OCI-LY3 (cell line): Measurements from ENCODE around the gene MRPS16.

ENCODE experiments used
- H2AFZ ChIP-seq: fragments of 200-600, 300-600 bp; shearing (Covaris generic); 2 replicates; pipeline ENCODE4 v1.6.0; 2014; ENCODE audit warnings: antibody characterized with exemption, low read depth, low read length
- H3K27ac ChIP-seq: fragments of 200-600, 300-600 bp; sonication (generic); 2 replicates; pipeline ENCODE4 v1.5.1; 2014; ENCODE audit warnings: mild to moderate bottlenecking, low read length, moderate library complexity, mixed read lengths
- H3K27me3 ChIP-seq: fragments of 200-600, 300-600 bp; sonication (generic); 2 replicates; pipeline ENCODE4 v1.6.1; 2014; ENCODE audit warnings: low read depth, low read length, mixed read lengths
- H3K36me3 ChIP-seq: fragments of 200-600, 300-600 bp; sonication (generic); replicated peaks from 2 replicates; pipeline ENCODE3; 2014; ENCODE audit warnings: low read depth, low read length, mixed read lengths
- H3K4me1 ChIP-seq: fragments of 300-600, 200-600 bp; sonication (generic); 2 replicates; pipeline ENCODE4 v1.6.1; 2014; ENCODE audit warnings: low read length, mixed read lengths
- H3K4me2 ChIP-seq: fragments of 200-600, 300-600 bp; sonication (generic); 2 replicates; pipeline ENCODE4 v1.6.1; 2014; ENCODE audit warnings: low read length, mixed read lengths
- H3K4me3 ChIP-seq: fragments of 300-600, 200-600 bp; sonication (generic); 2 replicates; pipeline ENCODE4 v1.5.1; 2014; ENCODE audit warnings: antibody characterized with exemption, mild to moderate bottlenecking, low read length, moderate library complexity
- H3K79me2 ChIP-seq: fragments of 300-600, 200-600 bp; shearing (Covaris generic); 2 replicates; pipeline ENCODE4 v1.6.1; 2014; ENCODE audit warnings: mild to moderate bottlenecking, low read length, mixed read lengths
- H3K9ac ChIP-seq: fragments of 300-600, 200-600 bp; shearing (Covaris generic); 2 replicates; pipeline ENCODE4 v1.6.0; 2014; ENCODE audit warnings: mild to moderate bottlenecking, low read length, moderate library complexity
- H3K9me3 ChIP-seq: fragments of 200-600, 300-600 bp; shearing (Covaris generic); 2 replicates; pipeline ENCODE4 v1.6.1; 2014; ENCODE audit warnings: low read length, mixed read lengths; ENCODE audit not compliant: insufficient read depth
- H4K20me1 ChIP-seq: fragments of 200-600, 300-600 bp; sonication (generic); 2 replicates; pipeline ENCODE4 v1.6.1; 2016; ENCODE audit warnings: low read length, mixed read lengths; ENCODE audit not compliant: insufficient read depth
- CTCF ChIP-seq: fragments of 200-600, 300-600 bp; sonication (generic); IDR thresholded peaks from 2 replicates; pipeline ENCODE4 v1.5.1; 2014; ENCODE audit warnings: antibody characterized with exemption, low read length, low read depth
- EZH2phosphoT487 ChIP-seq: fragments of 200-600 bp; shearing (Covaris generic); IDR thresholded peaks from 2 replicates; pipeline ENCODE4 v1.6.1; 2018; ENCODE audit warnings: antibody characterized with exemption, mixed run types, low read depth

The MRPS16 gene

GRCh38 chr10:73220989-73221388, 31.5 kb downstream of the MRPS16 start:
- Histone ChIP-seq H3K4me3 (no peak overlapping the region), H3K27me3 (no peaks in the 10 kb centered on the region), H3K4me2 (no peak overlapping the region), H3K9me3 (no peaks in the 10 kb centered on the region), H3K79me2 (no peaks in the 10 kb centered on the region), H2AFZ (no peak overlapping the region), H4K20me1 (no peaks in the 10 kb centered on the region), H3K9ac (no peak overlapping the region), H3K27ac (no peak overlapping the region), H3K4me1 (no peaks in the 10 kb centered on the region), H3K36me3 (peaks cover 9% of the 10 kb centered on the region)
- TF ChIP-seq EZH2phosphoT487 (no peak), CTCF (no peak)

- H3K9me3 ChIP-seq = no peaks in the 10 kb centered on the region
- no peak overlapping the region for H3K9ac ChIP-seq
- no peaks in the 10 kb centered on the region for H4K20me1 ChIP-seq
- no peak overlapping the region for H3K4me2 ChIP-seq
- H3K27me3 ChIP-seq = no peaks in the 10 kb centered on the region
- H2AFZ ChIP-seq = no peak overlapping the region
- H3K4me3 ChIP-seq = no peak overlapping the region
- no peaks in the 10 kb centered on the region for H3K79me2 ChIP-seq
- peaks cover 9% of the 10 kb centered on the region for H3K36me3 ChIP-seq
- TF ChIP-seq EZH2phosphoT487 (no peak), CTCF (no peak)
- no peaks in the 10 kb centered on the region for H3K4me1 ChIP-seq
- H3K27ac ChIP-seq = no peak overlapping the region
Measured at GRCh38 chr10:73219384-73219783, 33.1 kb downstream of the MRPS16 start.

GRCh38 chr10:73218431-73219191, 33.8 kb downstream of the MRPS16 start:
- Histone ChIP-seq H3K36me3 (peaks cover 9% of the 10 kb centered on the region), H3K27me3 (no peaks in the 10 kb centered on the region), H3K4me2 (no peak overlapping the region), H3K9ac (no peak overlapping the region), H3K79me2 (no peaks in the 10 kb centered on the region), H3K4me1 (no peaks in the 10 kb centered on the region), H3K4me3 (no peak overlapping the region), H3K27ac (no peak overlapping the region), H4K20me1 (no peaks in the 10 kb centered on the region), H3K9me3 (no peaks in the 10 kb centered on the region), H2AFZ (no peak overlapping the region)
- TF ChIP-seq EZH2phosphoT487 (no peak), CTCF (peak; percentile 39)

GRCh38 chr10:73217628-73218027, 34.8 kb downstream of the MRPS16 start:
- H3K4me3 ChIP-seq = no peak overlapping the region
- H3K36me3 ChIP-seq = peaks cover 9% of the 10 kb centered on the region
- H3K79me2 ChIP-seq = no peaks in the 10 kb centered on the region
- H3K27me3 ChIP-seq = no peaks in the 10 kb centered on the region
- no peak for TF ChIP-seq EZH2phosphoT487
- no peak for TF ChIP-seq CTCF
- H3K27ac ChIP-seq = no peak overlapping the region
- H2AFZ ChIP-seq = no peak overlapping the region
- H3K4me1 ChIP-seq = no peaks in the 10 kb centered on the region
- H3K4me2 ChIP-seq = no peak overlapping the region
- H4K20me1 ChIP-seq = no peaks in the 10 kb centered on the region
- no peaks in the 10 kb centered on the region for H3K9me3 ChIP-seq
- H3K9ac ChIP-seq = no peak overlapping the region
